Measurements from ENCODE around the gene EIF2A. TPM values are rescaled to one million over a fixed set of nuclear protein-coding genes. Genes with fewer than 3 reads are reported as not detected.
A peak's percentile ranks its signal among the peaks of the same experiment; 100 is the strongest.

The EIF2A gene
- total and polyA plus RNA-seq, 9 of the 15 experiments (the other 6 are each of a cell fraction or from before 2014, with no cell fraction given): 106 to 192 (median 168) TPM

- no peak for TF ChIP-seq THRB (CRISPR knock-in tag; conservative IDR thresholded peaks at IDR 0.05)
- TF ChIP-seq GTF2E2 (tag; IDR thresholded peaks at IDR 0.05): no peak
- TF ChIP-seq CREM (IDR thresholded peaks at IDR 0.05; ENCODE audit: low read depth): peak; percentile 33; the same call in 1 of the 2 replicates
- TF ChIP-seq ILF3 (IDR thresholded peaks at IDR 0.05; ENCODE audit: borderline replicate concordance): no peak
- no peak for TF ChIP-seq ZNF444 (CRISPR knock-in tag; IDR thresholded peaks at IDR 0.05)
- TF ChIP-seq KLF10 (CRISPR knock-in tag; IDR thresholded peaks at IDR 0.05): no peak
- TF ChIP-seq ZNF695 (CRISPR knock-in tag; IDR thresholded peaks at IDR 0.05): no peak
- no peak for TF ChIP-seq ZNF277 (CRISPR knock-in tag; IDR thresholded peaks at IDR 0.05; ENCODE audit: borderline replicate concordance)
- no peak for TF ChIP-seq NRF1 (conservative IDR thresholded peaks at IDR 0.05 in 1 of 2, IDR thresholded peaks at IDR 0.05 in 1 of 2)
- no peak for TF ChIP-seq BCL6 (CRISPR knock-in tag; IDR thresholded peaks at IDR 0.05)
- TF ChIP-seq TBL1XR1 (IDR thresholded peaks at IDR 0.05; ENCODE audit: low read length in 2 of 2): 0 out of 4 replicates have a peak, but pooled peaks of 1 of the 2 experiments have one; percentile 63
- no peak for TF ChIP-seq ZNF212 (CRISPR knock-in tag; IDR thresholded peaks at IDR 0.05)
- TF ChIP-seq SMARCC2 (IDR thresholded peaks at IDR 0.05; ENCODE audit: low read depth): no peak; the same call in 1 of the 2 replicates
- TF ChIP-seq BRCA1 (IDR thresholded peaks at IDR 0.05): no peak
- no peak for TF ChIP-seq BRCA1 (CRISPR knock-in tag; IDR thresholded peaks at IDR 0.05)
- no peak for TF ChIP-seq CREB3 (tag; conservative IDR thresholded peaks at IDR 0.05; ENCODE audit: low read depth)
- TF ChIP-seq FOSL1 (tag; conservative IDR thresholded peaks at IDR 0.05): peak; percentile 66
- TF ChIP-seq RBM22 (IDR thresholded peaks at IDR 0.05; ENCODE audit: low read depth, low read length, poor library complexity, severe bottlenecking): no peak
- no peak for TF ChIP-seq TCF7L2 (IDR thresholded peaks at IDR 0.05; ENCODE audit: low read depth, low read length)
- no peak for TF ChIP-seq CTCFL (IDR thresholded peaks at IDR 0.05; ENCODE audit: borderline replicate concordance, insufficient read depth, low read depth, low read length, poor library complexity, severe bottlenecking)
- no peak; a peak in 1 of 4 replicates for TF ChIP-seq RAD21 (CRISPR knock-in tag; conservative IDR thresholded peaks at IDR 0.05 in 1 of 2, IDR thresholded peaks at IDR 0.05 in 1 of 2)
- no peak for TF ChIP-seq CBFB (CRISPR knock-in tag; IDR thresholded peaks at IDR 0.05)
- no peak for TF ChIP-seq SRF (CRISPR knock-in tag; IDR thresholded peaks at IDR 0.05)
Observed at GRCh38 chr3:150631515-150632221, 85.1 kb downstream of the EIF2A start (continued).
